NCI-H460 (cell line): ENCODE results near the gene PIK3IP1. TPM values are rescaled to one million over a fixed set of nuclear protein-coding genes. Genes with fewer than 3 reads are reported as not detected.
"Not testable (repeated sequence)": the region's sequence is repeated elsewhere in the genome, so short reads cannot be mapped to it uniquely, and the experiment has no call there.

ENCODE experiments used
- DNase-seq: peaks from one replicate; pipeline ENCODE4 v3.0.0-alpha.2; 2016; ENCODE audit warnings: low read depth; ENCODE audit errors: extremely low read depth
- polyA plus RNA-seq: library from polyadenylated mRNA; depleted of rRNA; stranded (reverse); fragments of >200 nt; gene quantifications from 2 replicates; pipeline ENCODE4 v1.2.3, GENCODE V29; 2014; cell fraction: nucleus; rRNA removed
- total RNA-seq: library from RNA; depleted of rRNA; stranded (reverse); fragments of >200 nt; shearing (Covaris generic); gene quantifications from 2 replicates; pipeline ENCODE4 v1.2.3, GENCODE V29; 2014; rRNA removed

PIK3IP1 gene
- 0.07 and 0.35 TPM in 2 replicates for total RNA-seq
- 0.46 and 0.56 TPM in 2 replicates for polyA plus RNA-seq

- DNase-seq = peak; percentile 47
Measured at GRCh38 chr22:31292236-31292989, at the start of gene PIK3IP1. TSS of gene PIK3IP1 (minus strand) at chr22:31292488. CDS start at chr22:31292344, 144 bp downstream.

- DNase-seq = no peak
Measured at GRCh38 chr22:31341386-31342088, 49.2 kb upstream of the PIK3IP1 start.

DNA sequence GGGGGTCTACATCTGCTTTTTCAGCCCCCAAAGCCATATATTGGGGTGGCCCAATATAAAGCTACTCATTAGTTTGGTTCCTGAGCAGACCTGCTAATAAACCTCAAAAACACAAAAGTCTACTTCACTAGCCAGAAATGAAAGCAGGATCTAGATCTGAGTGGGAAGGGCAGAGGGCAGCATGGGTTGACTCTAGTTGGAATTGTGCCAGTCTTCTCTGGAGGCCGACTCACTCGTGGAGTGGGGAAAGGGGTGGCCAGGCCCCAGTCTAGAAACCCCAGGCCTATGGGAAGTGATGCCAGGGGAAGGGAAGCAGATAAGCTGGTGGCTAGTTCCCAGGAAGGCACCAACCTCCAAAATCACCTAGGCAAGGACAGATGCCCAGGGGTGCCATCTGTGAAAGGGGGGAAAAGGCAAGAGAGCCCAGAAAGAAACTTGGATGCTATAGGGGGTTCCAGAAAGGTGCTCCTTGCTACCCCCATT lies 48.5 kb upstream of the PIK3IP1 start:
- no peak for DNase-seq

- no peak for DNase-seq
Measured at GRCh38 chr22:31340360-31340759, 48.1 kb upstream of the PIK3IP1 start.

GRCh38 chr22:31339148-31339832 lies 47.0 kb upstream of the PIK3IP1 start:
- no peak for DNase-seq

GRCh38 chr22:31337178-31337577 lies 44.9 kb upstream of the PIK3IP1 start:
- no peak for DNase-seq

DNA sequence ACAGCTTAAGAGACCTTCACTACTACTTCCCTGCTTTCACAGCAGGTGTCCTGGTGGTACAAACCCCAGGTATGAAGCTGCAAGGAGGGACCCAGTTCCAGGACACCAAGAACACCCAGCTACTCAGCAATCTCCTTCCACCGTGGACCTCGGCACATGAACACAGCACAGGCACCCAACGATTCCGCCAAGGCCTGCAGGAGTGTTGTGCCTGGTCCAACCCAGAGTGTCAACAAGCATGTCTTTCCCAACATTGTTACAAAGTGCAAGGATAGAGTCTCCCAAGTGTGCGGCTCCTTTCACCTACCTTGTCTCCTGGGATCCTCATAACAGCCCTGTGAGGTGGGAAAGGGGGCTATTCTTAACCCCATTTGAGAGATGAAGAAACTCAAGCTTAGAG lies 42.0 kb upstream of the PIK3IP1 start:
- DNase-seq = no peak

DNA sequence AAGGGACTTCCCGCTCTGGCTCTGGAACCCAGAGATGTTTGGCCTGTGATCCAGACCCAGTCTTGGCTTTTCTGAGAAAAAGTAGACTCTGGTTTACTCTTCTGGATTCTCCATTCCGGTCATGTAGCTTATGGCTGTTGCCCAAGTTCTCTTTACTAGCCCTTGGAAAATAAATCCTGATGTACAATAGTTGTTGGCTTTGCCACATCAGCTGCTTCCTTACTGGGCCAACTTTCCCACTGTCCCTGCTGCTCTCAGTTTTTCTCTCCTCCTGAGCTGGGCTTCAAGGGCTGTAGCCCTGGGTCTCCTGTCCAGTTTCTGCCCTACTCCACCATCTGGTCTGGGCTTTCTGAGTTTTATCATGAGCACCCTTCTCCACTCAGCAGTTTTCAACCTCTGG lies 41.4 kb upstream of the PIK3IP1 start:
- DNase-seq = no peak

- no peak for DNase-seq
Measured at GRCh38 chr22:31332886-31333285, 40.6 kb upstream of the PIK3IP1 start.

DNA sequence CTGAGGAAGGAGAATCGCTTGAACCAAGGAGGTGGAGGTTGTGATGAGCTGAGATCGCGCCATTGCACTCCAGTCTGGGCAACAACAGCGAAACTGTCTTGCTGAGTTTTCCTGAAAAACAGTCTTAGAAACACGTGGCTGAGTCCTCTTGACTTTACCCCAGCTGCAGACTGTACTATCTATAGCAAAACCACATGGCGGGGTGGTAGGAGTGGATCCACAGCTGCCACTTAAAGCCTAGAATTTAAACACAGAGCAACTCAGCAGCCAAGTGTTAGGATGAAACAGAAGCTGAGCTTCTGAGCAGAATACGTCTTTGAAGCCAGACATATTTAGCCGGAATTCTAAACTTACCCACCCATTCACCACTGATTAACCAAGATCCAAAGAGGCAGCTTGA lies 39.7 kb upstream of the PIK3IP1 start:
- DNase-seq = no peak

DNA sequence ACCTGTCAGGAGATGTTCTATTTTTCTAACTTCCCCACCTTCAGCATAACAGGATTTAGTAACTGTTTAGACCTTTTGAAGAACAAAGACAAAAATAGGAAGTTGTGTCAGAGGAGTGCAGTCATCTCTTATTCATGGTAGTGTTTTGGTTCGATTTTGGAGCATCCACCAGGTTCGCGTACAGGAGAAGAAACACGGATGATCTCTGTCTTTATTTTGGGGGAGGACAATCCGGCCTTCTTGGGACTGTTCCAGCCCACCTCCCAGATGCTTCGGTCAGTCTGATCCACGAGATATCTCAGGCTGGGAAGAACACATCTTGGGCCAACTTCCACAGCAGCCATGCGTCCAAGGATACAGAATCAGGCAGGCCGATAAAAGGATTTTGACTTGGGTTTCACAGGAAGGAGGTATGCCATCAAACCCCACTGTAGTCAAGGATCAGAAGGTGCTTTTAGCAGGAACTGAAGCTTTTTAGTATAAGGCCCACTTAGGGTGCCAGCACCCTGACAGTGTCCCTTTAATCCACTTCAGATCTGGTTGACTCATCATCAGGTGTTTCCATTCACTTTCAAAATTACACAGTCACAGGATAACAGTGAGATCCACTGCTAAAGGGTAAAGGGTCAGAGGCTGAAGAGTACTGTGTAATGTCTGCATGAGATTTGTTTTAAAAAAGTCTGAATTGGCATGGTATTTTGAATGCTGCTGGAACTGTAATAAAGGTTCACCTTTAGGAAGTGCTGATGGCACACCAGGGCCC lies 37.3 kb upstream of the PIK3IP1 start:
- DNase-seq = no peak

DNA sequence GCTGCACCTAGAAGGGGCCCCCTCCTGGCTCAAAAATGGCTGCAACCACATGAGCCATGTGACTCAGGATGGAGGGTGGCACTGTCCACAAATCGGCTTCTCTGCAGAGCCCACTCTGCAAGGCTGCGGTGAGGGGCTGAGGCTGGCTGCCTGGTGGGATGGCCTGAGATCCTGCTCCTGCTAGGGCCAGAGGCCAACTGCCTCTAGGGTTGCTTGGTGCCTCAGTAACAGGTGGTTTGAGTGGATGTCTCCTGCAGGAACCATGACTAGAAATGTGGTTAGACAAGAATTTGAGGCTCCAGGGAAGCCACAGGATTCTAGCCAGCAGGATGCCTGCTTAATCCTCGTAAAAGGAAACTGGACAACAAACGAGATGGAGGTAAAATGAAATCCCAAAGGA lies 36.7 kb upstream of the PIK3IP1 start:
- DNase-seq = no peak

DNA sequence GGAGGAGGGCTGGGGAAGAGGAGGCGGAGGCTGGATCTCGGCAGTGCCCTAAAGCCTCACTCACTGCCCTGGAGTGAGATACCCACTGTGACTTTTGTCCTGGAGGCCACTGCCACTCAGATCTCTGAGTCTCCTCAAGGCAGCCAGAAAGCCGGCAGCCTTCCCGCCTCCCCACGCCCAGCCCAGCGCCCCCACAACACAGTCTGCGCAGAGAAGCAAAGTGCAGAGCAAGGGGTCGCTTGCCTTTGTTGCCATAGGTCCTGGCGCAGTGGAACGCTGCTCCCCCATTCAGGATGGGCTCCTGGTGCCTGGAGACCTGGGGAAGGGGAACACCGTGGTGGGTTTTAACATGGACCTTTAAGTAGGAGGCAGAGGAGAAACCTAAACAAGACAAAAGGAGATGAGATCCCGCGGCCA lies 36.3 kb upstream of the PIK3IP1 start:
- no peak for DNase-seq

DNA sequence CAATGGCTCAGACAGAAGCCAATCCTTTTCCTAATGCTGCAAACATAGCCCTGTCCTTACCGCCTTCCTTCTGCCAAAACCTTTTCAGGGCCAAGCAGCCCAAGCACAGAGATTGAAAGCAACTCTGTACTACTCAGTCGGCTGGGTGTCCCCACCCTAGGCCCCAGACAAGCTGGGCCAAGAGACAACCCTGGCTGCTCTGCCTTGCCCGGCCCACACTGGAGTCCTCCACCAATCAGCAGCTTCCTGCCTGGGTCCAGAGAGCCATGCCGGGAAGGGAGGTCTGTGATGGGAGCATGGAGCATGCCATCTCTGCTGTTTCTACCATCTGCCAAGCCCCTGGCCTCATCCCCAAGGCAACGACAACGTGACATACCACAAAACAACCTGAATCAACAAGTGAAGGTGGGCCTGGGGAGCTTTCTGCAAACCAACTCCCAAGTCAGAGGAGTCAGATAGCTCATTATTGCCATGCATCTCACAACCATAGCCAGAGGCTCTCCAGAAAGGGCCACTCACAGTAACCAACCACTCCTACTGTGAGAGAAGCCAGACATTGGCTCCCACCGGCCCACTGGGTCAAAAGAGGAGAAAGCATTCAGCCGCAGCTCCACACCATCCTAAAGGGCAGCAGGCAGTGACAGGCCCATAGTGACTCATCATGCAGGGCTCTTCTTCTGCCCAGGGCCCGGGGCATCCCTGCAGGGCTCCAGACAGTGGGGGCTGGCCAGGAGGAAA lies 35.7 kb upstream of the PIK3IP1 start:
- no peak for DNase-seq

DNA sequence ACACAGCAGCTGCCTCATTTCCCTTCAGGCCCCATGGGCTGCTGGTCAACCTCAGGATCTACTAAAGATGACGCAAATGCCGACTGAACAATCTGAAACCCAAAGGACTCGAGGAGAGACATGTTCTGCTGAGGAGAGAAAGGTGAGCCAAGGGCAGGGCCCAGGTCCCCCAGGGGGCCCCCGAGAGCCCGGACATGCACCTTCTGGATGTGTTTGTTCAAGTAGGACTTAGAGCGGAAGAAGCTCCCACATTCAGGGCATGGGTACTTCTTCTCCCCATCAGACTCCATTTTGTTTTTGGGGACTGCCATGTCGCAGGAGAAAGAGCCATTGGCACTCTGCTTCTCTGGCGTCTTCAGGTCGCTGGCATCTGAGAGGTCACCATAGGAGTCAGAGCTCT lies 34.6 kb upstream of the PIK3IP1 start:
- DNase-seq = no peak

DNA sequence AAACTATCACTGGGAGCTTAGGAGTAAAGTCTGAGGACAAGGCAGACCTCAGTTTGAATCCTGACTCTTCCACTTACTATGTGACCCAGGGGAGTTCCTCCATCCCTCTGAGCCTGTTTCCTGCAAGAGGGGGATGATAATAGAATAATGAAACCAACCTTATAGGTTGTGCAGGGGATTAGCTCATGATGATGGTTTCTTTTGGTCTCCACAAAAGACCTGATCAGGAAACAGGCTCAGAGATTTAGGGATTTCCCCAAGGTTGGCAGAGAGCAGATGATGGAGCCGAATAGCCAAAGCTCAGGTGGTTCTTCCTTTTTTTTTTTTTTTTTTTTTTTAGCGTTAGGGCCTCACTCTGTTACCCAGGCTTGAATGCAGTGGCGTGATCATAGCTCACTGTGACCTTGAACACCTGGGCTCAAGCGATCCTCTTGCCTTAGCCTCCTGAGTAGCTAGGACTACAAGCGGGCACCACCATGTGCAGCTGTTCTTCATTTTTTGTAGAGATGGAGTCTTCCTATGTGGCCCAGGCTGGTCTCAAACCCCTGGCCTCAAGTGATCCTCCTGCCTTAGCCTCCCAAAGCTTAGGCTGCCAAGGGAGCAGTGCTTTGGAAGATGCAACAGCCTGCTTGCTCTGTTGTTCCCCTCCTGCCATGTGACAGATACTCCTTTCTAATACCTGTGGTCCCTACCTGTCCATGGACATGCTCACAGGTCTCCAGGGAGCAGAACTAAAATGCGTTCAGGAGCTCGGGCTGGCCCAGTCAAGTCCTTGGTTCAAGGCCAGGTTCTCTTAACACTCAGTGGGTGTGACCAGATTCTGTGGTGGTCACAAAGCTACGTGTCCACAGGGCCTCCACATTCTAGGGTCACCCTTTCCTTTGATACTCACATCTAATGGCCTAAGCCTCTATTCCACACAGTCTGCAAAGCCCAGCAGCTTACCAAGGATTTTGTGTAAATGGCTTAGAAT lies 31.6 kb upstream of the PIK3IP1 start:
- no peak for DNase-seq

- DNase-seq = no peak
Measured at GRCh38 chr22:31321421-31321820, 29.1 kb upstream of the PIK3IP1 start.

GRCh38 chr22:31314220-31314619 lies 21.9 kb upstream of the PIK3IP1 start:
- DNase-seq = not testable (repeated sequence)
